Astrocyte (in vitro differentiated cells and primary cell): ENCODE data around the gene NWD2. TPM values are rescaled to one million over a fixed set of nuclear protein-coding genes. Genes with fewer than 3 reads are reported as not detected.

ENCODE experiments used
- DNase-seq: peaks from one replicate; pipeline ENCODE4 v3.0.0-alpha.2; 2010; ENCODE audit warnings: low read depth
- FAIRE-seq: peaks from 2 replicates; lab custom pipeline; 2011; peaks lifted over from hg19 to GRCh38; lab: Jason Lieb, UNC
- H2AFZ ChIP-seq: 2 replicates; pipeline ENCODE4 v1.6.0; 2012; ENCODE audit warnings: low read depth, low read length, inconsistent platforms
- H3K27ac ChIP-seq: 2 replicates; pipeline ENCODE4 v1.5.1; 2011; ENCODE audit warnings: low read depth, low read length, inconsistent platforms
- H3K27me3 ChIP-seq: 2 replicates; pipeline ENCODE4 v1.6.0; 2011; ENCODE audit warnings: low read length, inconsistent platforms; ENCODE audit not compliant: insufficient read depth
- H3K36me3 ChIP-seq: 2 replicates; pipeline ENCODE4 v1.5.1; 2011; ENCODE audit warnings: low read length, inconsistent platforms; ENCODE audit not compliant: insufficient read depth
- H3K4me1 ChIP-seq: 2 replicates; pipeline ENCODE4 v1.5.1; 2011; ENCODE audit warnings: low read length, inconsistent platforms; ENCODE audit not compliant: insufficient read depth
- H3K4me2 ChIP-seq: 2 replicates; pipeline ENCODE4 v1.6.0; 2012; ENCODE audit warnings: low read length, inconsistent platforms
- H3K4me3 ChIP-seq: 2 replicates; pipeline ENCODE4 v1.5.1; 2011; ENCODE audit warnings: low read depth, mild to moderate bottlenecking, low read length, inconsistent platforms; ENCODE audit not compliant: insufficient read depth
- H3K79me2 ChIP-seq: 2 replicates; pipeline ENCODE4 v1.6.0; 2012; ENCODE audit warnings: mild to moderate bottlenecking, low read length, inconsistent platforms; ENCODE audit not compliant: insufficient read depth
- H3K9ac ChIP-seq: 2 replicates; pipeline ENCODE4 v1.6.0; 2012; ENCODE audit warnings: mild to moderate bottlenecking, low read length, inconsistent platforms
- H3K9me3 ChIP-seq: 2 replicates; pipeline ENCODE4 v1.5.1; 2012; ENCODE audit warnings: low read depth, mild to moderate bottlenecking, low read length, inconsistent platforms; ENCODE audit not compliant: insufficient read depth
- H4K20me1 ChIP-seq: 2 replicates; pipeline ENCODE4 v1.6.0; 2012; ENCODE audit warnings: low read length, inconsistent platforms; ENCODE audit not compliant: insufficient read depth
- H3K27ac Mint-ChIP-seq: one replicate; pipeline ENCODE4 v1.8.0; 2021; ENCODE audit warnings: mild to moderate bottlenecking, mixed read lengths; ENCODE audit not compliant: unreplicated experiment
- H3K27me3 Mint-ChIP-seq: one replicate; pipeline ENCODE4 v1.8.0; 2021; ENCODE audit warnings: low read depth, mixed read lengths; ENCODE audit not compliant: unreplicated experiment
- H3K36me3 Mint-ChIP-seq: one replicate; pipeline ENCODE4 v1.8.0; 2021; ENCODE audit warnings: low read depth, mixed read lengths; ENCODE audit not compliant: unreplicated experiment
- H3K4me1 Mint-ChIP-seq: one replicate; pipeline ENCODE4 v1.8.0; 2021; ENCODE audit warnings: low read depth, mixed read lengths; ENCODE audit not compliant: unreplicated experiment
- H3K4me3 Mint-ChIP-seq: one replicate; pipeline ENCODE4 v1.8.0; 2021; ENCODE audit warnings: mild to moderate bottlenecking, moderate library complexity, mixed read lengths; ENCODE audit not compliant: unreplicated experiment
- H3K9me3 Mint-ChIP-seq: one replicate; pipeline ENCODE4 v1.8.0; 2021; ENCODE audit warnings: mild to moderate bottlenecking, mixed read lengths; ENCODE audit not compliant: unreplicated experiment
- EZH2 ChIP-seq: IDR thresholded peaks from 2 replicates; pipeline ENCODE4 v1.6.1; 2012; ENCODE audit warnings: mild to moderate bottlenecking, low read length, inconsistent platforms; ENCODE audit not compliant: insufficient read depth
- total RNA-seq: library from RNA; stranded (reverse); gene quantifications from 2 replicates; pipeline ENCODE4 v1.2.1, GENCODE V29; 2021
- TF ChIP-seq, protein P1 (sequence below): IDR thresholded peaks from 2 replicates; pipeline ENCODE4 v1.5.1; 2011; ENCODE audit warnings: low read depth, mild to moderate bottlenecking, inconsistent platforms, low read length, moderate library complexity; ENCODE audit not compliant: insufficient read depth

Gene NWD2
- total RNA-seq, 1 donor from 2014 or later, result not detected

DNA sequence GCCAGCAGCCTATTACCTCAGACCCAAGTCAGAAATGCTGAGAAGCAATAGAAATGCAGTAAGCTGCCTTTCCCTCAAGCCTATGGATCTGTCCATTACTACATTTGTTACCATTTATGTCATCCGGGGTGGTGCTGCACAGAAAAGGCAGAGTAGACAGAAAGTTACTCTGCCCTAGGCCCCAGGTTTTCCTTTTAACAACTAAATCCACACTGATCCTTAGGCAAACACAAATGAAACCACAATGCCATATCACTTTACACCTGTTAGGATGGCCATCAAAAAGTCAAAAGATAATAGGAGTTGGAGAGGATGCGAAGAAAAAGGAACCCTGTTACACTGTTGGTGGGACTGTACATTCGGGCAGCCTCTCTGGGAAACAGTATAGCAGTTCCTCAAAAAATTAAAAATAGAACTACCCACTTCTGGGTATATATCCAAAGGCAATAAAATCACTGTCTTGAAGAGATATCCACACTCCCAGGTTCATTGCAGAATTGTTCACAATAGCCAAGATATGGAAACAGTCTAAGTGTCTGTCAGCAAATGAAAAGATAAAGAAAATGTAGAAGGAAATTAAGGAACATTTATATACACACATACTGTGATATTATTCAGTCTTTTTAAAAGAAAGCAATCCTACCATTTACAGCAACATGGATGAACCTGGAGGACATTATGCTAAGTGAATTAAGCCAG is 186.3 kb downstream of the NWD2 start:
- no peak for DNase-seq
- H2AFZ ChIP-seq, result no peak overlapping the region
- Mint-ChIP-seq H3K4me1 (no peaks in the 10 kb centered on the region), H3K27ac (no peak overlapping the region), H3K4me3 (no peak overlapping the region), H3K9me3 (no peaks in the 10 kb centered on the region), H3K36me3 (no peaks in the 10 kb centered on the region), H3K27me3 (no peaks in the 10 kb centered on the region)
- no peaks in the 10 kb centered on the region for H4K20me1 ChIP-seq
- H3K27me3 ChIP-seq, result no peaks in the 10 kb centered on the region
- H3K36me3 ChIP-seq, result no peaks in the 10 kb centered on the region
- H3K9ac ChIP-seq, result no peak overlapping the region
- FAIRE-seq, result no peak
- H3K9me3 ChIP-seq, result no peaks in the 10 kb centered on the region
- H3K79me2 ChIP-seq, result no peaks in the 10 kb centered on the region
- no peak overlapping the region for H3K27ac ChIP-seq
- TF ChIP-seq, protein P1, sequence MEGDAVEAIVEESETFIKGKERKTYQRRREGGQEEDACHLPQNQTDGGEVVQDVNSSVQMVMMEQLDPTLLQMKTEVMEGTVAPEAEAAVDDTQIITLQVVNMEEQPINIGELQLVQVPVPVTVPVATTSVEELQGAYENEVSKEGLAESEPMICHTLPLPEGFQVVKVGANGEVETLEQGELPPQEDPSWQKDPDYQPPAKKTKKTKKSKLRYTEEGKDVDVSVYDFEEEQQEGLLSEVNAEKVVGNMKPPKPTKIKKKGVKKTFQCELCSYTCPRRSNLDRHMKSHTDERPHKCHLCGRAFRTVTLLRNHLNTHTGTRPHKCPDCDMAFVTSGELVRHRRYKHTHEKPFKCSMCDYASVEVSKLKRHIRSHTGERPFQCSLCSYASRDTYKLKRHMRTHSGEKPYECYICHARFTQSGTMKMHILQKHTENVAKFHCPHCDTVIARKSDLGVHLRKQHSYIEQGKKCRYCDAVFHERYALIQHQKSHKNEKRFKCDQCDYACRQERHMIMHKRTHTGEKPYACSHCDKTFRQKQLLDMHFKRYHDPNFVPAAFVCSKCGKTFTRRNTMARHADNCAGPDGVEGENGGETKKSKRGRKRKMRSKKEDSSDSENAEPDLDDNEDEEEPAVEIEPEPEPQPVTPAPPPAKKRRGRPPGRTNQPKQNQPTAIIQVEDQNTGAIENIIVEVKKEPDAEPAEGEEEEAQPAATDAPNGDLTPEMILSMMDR, result no peak
- TF ChIP-seq EZH2, result no peak
- H3K4me3 ChIP-seq, result no peak overlapping the region
- H3K4me2 ChIP-seq, result no peak overlapping the region
- no peaks in the 10 kb centered on the region for H3K4me1 ChIP-seq

DNA sequence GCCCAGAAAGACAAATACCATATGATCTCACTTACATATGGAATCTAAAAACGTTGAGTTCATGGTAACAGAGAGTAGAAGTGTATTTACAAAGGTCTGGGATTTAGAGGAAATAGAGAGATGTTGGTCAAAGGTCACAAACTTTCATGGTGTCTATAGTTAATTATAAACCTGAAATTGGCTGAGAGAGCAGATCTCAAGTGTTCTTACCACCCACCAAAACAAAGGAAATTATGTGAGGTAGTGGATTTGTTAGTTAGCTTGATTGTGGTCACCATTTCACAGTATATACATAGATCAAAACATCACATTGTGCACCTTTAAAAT is 186.8 kb downstream of the NWD2 start:
- no peaks in the 10 kb centered on the region for H3K27me3 Mint-ChIP-seq
- no peaks in the 10 kb centered on the region for H3K9me3 Mint-ChIP-seq
- no peaks in the 10 kb centered on the region for H3K4me1 Mint-ChIP-seq
- no peak overlapping the region for H3K4me3 Mint-ChIP-seq
- H3K36me3 Mint-ChIP-seq, result no peaks in the 10 kb centered on the region
- no peaks in the 10 kb centered on the region for H3K36me3 ChIP-seq
- H3K4me3 ChIP-seq, result no peak overlapping the region
- H3K9me3 ChIP-seq, result no peaks in the 10 kb centered on the region
- FAIRE-seq (no peak), DNase-seq (no peak)
- no peak overlapping the region for H3K27ac Mint-ChIP-seq
- H3K27ac ChIP-seq, result no peak overlapping the region
- H3K27me3 ChIP-seq, result no peaks in the 10 kb centered on the region
- TF ChIP-seq EZH2, result no peak
- TF ChIP-seq, protein P1, result no peak
- H3K4me1 ChIP-seq, result no peaks in the 10 kb centered on the region
- H3K4me2 ChIP-seq, result no peak overlapping the region
- H4K20me1 ChIP-seq, result no peaks in the 10 kb centered on the region
- H3K9ac ChIP-seq, result no peak overlapping the region
- H2AFZ ChIP-seq, result no peak overlapping the region
- H3K79me2 ChIP-seq, result no peaks in the 10 kb centered on the region

DNA sequence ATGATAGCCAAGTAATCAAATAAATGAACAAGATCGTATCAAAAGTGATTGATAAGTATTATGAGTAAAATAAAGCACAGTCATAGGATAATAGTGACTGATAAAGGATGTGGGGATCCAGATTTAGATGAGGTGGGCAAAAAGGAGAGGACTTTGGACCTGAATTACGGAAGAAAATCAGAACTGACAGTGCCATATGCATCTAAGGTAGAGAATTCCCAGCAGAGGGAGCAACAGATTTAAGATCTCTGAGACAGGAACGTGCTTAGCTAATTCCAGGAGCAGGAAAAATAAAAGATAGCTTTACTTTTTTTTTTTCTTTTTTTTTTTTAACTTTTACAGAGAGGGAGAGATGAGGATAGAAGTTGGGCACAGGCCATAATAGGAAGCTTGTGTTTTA is 189.9 kb downstream of the NWD2 start:
- Mint-ChIP-seq H3K9me3 (no peaks in the 10 kb centered on the region), H3K27me3 (no peaks in the 10 kb centered on the region), H3K4me1 (no peaks in the 10 kb centered on the region), H3K27ac (no peak overlapping the region), H3K4me3 (no peak overlapping the region), H3K36me3 (no peaks in the 10 kb centered on the region)
- no peaks in the 10 kb centered on the region for H4K20me1 ChIP-seq
- no peak for DNase-seq
- no peak overlapping the region for H3K4me3 ChIP-seq
- H3K36me3 ChIP-seq, result no peaks in the 10 kb centered on the region
- no peak overlapping the region for H2AFZ ChIP-seq
- H3K9me3 ChIP-seq, result no peaks in the 10 kb centered on the region
- no peak for FAIRE-seq
- H3K27ac ChIP-seq, result no peak overlapping the region
- TF ChIP-seq EZH2, result no peak
- TF ChIP-seq, protein P1, result no peak
- no peak overlapping the region for H3K9ac ChIP-seq
- no peak overlapping the region for H3K4me2 ChIP-seq
- no peaks in the 10 kb centered on the region for H3K79me2 ChIP-seq
- no peaks in the 10 kb centered on the region for H3K27me3 ChIP-seq
- H3K4me1 ChIP-seq, result no peaks in the 10 kb centered on the region
